Measurements from ENCODE around the gene PRF1.
"Not testable (repeated sequence)": the region's sequence is repeated elsewhere in the genome, so short reads cannot be mapped to it uniquely, and the experiment has no call there.

PRF1 gene

DNA sequence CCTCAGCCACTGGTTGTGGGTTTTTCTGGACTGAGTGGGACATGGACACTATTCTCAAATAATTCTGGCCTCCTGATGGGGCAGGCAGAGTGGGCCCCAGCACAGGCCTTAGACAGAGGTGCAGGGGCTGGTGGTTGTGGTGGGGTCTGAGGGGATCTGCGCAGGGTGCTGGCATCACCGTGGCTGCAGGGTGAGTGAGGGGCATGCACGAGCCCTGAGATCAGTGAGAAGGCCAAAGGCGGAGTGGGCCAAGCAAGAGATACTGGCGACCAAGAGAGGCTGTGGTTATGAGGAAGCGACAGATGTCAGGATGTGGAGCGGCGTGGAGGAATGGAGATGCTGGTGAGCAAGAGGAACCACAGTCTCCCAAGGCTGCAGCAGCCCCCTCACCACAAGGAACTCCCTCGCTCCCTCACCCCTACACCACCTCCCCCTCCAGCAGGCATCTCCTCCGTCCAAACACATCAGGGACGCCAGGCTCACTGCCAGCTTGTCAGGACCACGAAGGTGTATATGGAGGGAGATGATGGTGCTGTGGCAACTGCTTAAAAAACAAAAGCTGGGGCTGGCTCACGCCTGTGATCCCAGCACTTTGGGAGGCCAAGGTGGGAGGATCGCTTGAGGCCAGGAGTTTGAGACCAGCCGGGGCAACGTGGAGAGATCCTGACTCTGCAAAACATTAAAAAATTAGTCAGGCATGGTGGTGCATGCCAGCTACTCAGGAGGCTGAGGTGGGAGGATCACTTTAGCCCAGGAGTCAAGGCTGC, 9.6 kb downstream of the PRF1 start:
- DNase-seq = no peak

DNA sequence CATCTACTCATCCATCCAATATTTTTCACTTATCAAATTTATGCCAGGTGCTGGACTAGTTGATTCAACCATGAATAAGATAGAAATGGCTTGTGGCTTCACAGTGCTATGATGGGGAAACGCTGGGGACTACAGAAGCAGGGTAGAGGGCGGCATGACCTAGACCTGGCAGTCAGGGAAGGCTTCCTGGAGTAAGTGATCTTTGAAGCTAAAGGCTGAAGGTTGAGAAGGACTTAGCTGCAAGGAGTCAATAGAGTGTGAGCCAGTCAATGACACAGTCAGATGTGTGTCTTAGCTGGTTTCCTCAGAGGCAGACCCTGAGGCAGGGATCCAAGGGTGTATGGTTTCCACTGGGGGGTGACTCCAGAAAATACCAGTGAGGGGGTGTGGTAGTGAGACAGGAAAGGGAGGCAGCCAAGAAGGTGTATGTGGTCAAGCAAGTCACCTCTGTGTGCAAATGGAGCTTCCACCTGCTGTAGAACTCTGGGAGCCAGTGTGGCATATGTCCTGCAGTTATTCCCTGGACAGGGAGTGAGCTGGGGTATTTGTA, 10.3 kb downstream of the PRF1 start:
- DNase-seq = no peak

DNA sequence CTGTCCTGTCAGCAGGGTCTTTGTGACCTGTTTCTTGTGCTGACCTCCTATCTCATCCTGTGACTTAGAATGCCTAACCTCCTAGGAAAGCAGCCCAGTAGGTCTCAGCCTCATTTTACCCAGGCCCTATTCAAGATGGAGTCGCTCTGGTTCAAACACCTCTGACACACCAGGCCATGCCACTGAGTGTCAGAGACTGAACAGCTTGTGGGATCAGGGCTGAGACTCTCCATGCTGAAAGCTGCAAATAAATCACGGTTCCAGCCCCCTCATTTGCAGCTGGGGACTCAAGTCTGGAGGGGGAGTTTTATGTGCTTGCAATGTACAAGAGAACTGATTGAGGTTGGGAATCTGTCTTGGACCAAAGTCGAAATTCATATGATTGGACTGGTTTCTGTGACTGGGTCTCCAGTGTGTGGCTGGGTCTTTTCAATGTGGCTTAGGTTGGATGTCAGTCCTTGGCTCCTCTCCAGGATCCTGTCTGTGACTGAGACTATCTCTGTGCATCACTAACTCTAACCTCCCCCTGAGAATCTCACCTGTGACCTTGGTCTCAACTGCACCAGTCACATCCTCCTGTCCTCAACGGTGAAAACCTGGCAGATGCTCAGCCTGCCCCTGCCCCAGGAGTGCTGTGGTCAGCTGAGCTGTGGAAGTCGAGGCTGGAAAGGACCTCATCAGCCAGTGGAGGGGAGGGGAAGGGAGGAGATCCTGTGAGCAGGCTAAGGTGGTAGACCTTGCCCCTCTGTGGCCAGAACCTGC, 11.7 kb downstream of the PRF1 start:
- no peak for DNase-seq

DNA sequence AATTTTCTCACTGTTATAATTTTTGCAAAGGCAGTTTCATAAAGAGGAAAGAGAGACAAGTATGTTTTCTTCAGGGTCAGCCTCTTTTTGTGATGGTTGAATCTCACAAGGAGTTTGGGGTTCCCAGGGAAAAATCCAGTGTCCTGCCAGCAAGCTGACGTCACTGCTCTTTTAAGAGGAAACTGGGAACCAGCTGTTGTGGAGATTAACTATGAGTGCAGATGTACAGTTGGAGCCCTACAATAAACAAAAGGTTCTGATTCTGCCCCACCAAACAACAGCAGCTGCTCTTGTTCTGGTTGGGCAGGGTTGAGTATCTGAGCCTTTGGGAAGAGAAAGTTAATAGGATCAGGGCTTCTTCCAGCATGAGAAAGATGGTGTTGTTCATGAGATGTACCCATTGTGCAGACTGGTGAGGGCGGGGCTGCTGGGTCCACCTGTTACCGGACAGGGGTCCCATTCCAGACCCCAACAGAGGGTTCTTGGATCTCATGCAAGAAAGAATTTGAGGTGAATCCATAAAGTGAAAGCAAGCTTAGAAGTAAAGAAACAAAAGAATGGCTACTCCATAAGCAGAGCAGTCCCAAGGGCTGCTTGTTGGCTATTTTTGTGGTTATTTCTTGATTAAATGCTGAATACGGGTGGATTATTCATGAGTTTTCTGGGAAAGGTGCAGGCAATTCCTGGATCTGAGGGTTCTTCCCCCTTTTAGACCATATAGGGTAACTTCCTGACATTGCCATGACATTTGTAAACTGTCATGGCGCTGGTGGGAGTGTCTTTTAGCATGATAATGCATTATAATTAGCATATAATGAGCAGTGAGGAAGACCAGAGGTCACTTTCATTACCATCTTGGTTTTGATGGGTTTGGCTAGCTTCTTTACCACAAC, 12.5 kb downstream of the PRF1 start:
- no peak for DNase-seq

DNA sequence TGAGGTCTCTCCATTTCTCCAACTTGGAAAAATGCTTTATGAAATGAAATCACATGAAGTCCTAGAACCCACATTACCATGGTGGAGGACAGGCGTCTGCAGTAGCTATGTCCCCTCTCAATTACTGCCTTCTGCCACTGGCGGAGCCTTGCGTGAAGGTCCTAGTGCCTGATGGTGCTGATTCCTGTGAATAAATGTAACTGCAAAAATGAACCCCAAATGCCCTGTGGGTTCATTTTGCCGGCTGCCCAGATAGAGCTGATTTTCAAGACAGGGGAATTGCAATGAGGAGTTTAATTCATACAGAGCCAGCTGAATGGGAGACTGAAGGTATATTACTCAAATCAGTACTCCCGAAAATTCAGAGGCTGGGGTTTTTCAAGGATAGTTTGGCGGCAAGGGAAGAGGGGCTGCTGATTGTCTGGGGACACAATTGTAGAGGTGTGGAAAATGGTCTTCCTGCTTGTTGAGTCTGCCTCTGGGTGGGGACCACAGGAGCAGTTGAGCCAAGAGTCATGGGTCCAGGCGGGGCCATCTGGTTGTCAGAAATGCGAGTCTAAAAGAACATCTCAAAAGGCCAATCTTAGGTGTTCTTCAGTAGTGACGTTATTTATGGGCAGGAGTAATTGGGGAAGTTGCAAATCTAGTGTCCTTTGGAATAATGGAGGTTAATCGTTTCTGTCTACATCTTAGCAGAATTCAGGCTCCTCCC, 13.5 kb downstream of the PRF1 start:
- DNase-seq = no peak

DNA sequence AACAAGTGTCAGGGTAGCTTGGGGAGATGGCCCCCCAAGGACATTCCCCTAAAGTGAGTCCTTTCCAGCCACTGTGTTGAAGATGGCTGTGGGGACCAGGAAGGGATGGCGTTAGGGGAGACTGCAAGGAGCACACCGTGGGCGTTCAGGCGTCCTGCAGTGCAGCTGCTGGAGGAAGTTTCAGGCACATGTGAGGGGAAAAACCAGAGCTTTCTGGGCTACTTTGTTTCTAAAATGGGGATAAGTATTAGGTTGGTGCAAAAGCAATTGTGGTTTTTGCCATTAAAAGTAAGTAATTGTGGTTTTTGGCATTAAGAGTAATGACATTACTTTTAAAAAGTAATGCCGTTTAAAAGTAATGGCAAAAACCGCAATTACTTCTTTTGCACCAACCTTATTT, 14.3 kb downstream of the PRF1 start:
- DNase-seq = no peak

DNA sequence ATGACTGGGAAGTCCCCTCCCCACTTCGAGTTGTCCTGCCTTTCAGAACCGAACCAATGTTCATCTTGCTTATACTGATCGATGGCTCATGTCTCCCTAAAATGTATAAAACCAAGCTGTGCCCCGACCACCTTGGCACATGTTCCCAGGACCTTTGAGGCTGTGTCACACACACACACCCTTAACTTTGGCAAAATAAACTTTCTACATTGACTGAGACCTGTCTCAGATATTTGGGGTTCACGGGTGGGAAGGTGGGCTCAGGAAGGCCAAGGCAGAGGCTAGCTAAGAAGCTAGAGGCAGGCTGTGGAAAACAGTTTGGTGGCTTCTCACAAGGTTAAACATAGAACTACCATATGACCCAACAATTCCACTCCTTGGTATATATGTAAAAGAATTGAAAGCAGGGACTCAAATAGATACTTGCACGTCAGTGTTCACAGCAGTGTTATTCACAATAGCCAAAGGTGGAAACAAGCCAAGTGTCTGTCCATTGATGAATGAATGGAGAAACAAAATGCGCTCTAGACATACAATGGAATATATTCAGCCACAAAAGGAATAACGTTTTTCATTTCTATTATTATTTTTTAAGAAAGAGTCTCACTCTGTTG, 15.4 kb downstream of the PRF1 start:
- no peak for DNase-seq

DNA sequence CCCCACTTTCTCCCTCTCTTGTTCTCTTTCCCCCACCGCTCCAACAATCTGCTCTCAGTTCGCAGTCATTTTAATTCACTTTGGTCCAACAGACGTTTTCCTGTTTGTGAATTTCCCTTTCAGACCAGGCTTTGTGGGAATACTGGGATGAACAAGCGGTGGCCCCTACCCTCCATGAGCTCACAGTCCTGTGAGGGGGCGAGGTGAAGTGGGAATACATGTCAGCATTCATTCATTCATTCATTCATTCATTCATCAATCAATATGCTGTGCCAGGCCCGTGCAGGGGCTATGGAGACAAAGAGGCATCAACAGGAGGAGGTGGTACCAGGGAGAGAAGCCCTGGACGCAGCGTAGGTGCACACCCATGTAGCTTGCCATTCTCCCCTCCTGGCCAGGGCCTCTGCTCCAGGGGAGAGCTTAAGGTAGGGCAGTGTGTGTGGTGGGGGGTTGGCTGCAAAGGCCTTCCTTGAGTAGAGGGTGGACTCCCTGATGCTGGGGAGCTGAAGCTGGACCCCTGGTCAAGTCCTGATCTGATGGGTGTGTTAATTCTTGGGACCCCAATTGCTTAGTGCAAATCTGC, 16.1 kb downstream of the PRF1 start:
- DNase-seq = no peak

DNA sequence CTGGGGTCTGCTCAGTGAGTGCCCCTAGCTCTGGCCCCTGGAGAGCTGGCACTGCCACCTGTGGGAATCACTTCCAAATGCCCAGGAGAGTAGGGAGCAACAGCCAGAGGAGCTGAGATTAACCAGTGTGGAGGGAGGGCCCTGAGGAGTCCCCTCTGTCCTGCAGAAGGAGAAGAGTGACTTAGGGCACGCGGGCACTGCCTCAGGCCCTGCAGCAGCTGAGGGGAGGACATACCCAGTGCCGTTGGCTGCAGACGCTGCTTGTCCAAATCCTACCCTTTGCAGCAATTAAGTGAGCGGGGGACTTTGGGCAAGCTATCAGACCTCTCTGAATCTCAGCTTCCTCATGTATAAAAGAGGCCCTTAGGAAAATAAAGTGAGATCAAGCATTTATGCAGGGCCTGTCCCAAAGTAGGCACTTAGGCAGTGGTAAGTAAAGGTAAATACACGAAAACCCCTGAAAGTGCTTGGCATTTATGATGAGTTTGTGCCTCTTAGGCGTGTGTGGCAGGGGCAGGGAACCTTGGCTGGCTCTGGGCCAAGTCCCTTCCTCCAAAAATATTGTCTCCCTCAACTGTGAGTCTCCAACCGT, 16.9 kb downstream of the PRF1 start:
- DNase-seq = no peak

DNA sequence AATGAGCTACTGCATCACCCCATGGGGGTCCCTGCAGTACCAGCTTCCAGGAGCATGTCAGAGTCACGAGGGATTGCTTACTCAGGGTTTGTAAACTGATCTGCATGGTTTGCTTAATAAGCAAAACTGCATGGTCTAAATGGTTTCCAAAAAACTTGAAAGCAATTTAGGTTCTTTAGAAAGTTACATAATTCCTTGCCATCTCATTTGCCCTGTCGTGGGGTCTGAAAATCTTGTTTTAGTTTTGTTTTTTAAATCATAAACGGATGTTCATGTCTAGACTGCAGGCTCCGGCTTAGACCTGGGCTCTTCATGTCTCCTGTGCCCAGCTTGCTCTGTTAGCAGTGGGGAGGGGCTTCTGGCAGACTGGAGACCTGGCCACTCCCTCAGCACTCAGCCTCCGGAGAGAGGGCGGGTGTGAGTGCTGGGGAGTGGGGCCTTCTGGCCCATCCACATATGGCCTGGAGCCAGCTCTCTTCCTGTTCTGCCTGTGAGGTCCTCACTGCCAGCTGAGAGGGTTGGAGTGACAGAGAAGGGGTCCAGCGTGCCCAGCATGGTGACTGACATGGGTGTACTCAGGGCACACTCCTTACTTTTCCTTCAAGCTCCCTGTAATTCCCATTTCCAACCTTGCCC, 17.5 kb downstream of the PRF1 start:
- no peak for DNase-seq

DNA sequence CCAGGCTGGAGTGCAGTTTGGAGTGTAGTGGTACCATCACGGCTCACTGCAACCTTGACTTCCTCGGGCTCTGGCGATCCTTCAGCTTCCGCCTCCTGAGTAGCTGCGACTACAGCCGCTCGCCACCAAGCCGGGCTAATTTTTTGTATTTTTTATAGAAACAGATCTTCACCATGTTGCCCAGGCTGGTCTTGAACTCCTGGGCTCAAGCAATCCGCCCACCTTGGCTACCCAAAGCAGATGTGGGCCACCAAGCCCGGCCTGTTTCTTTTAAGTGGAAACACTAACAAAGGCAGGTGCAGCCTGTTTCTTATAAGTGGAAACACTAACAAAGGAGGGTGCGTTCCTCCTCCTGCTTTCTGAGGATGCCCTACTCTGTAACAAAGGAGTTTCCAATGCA, 18.2 kb downstream of the PRF1 start:
- no peak for DNase-seq

DNA sequence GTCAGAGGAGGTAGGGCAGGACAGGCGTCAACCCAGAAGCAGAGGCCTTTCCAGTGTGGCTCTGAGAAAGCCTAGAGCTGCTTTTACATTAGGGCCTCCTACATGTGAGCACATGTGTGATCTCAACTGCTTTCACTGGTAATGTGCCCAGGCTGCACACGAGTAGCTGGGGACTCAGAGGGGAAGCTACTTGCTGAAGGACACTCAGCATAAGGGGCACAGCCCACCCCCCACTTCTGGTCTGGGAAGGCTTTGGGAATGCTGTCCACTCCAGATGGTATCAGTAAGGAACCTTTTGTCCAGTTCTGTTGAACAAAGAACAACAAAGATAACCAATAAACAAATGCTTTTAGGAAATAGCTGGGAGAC, 18.9 kb downstream of the PRF1 start:
- DNase-seq = no peak

DNA sequence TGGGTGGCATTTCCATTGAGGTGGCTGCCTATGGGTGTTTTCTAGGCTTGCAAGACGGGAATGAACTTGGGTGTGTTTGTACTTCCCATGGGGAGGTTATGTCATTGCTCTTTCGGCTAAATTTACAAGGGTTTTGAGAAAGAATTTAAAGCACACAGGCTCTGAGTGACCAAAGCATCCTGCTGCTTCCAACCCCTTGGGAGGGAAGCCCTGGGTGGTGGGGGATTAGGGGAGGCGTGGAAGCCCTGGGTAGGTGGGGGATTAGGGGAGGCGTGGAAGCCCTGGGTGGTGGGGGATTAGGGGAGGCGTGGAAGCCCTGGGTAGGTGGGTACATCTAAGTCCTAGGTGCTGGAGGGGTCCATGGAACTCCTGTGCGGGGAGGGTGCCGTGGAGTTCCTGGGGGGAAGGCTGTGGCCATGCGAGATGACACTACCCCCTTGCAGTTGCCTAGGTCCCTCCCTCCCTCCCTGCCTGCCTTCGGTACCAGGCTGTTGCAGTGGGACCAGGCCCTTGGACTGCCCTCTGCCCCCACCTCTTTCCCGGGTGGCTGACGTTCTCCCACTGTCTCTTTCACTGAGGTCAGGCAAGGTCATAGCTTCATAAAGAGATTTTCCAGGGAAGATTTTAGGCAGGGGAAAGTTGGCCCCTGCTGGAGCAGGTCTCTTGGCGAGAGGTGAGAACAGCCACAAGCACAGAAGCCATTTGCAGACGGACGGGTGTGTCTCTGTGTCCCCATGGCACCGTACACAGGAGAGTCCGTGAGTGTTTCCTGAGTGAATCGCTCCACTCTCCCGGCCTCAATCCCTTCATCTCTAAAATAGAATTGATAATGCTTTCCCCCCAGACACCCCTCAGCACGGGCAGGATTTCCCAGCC, 19.5 kb downstream of the PRF1 start:
- DNase-seq = no peak

DNA sequence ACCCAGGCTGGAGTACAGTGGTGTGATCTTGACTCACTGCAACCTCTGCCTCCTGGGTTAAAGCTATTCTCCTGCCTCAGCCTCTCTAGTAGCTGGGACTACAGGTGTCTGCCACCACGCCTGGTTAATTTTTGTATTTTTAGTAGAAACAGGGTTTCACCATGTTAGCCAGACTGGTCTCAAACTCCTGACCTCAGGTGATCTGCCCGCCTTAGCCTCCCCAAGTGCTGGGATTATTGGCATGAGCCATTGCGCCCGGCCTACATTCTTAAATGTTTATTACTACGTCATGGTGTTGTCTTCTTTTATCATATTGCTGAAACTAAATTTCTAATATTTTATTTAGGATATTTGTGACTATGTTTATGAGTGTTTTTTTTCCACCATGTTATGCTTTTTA, 21.4 kb downstream of the PRF1 start:
- DNase-seq = not testable (repeated sequence)

DNA sequence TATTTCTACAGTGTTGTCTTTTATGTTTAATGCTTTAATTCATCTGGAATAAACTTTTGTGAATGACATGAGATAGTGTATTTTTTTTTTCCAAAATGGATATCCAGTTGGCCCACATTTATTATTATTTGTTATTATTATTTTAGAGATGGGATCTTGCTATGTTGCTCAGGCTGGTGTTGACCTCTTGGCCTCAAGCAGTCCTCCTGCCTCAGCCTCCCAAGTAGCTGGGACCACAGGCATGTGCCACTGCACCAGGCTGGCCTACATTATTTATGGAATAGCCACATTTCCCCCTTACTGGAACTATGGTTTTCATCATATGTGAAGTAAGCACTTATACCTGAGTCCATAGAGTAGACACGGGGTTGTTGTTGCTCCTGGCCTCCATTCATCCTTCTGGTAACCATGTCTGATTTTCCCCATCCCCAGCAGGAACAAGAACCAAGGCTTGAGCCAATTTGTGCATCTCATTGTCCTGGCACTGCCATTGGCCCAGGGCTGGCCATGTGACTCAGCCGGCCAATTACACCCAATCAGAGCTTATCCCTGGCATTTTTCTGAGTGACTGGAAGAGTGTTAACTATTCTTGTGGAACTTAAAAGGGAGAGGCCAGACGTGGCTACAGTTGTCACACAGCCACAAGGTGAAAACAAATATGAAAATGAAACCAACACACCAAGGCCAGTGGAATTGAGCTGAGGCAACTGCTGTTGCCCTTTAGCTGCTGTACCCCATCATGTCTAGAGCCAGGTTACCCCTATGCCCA, 23.1 kb downstream of the PRF1 start:
- DNase-seq = no peak

DNA sequence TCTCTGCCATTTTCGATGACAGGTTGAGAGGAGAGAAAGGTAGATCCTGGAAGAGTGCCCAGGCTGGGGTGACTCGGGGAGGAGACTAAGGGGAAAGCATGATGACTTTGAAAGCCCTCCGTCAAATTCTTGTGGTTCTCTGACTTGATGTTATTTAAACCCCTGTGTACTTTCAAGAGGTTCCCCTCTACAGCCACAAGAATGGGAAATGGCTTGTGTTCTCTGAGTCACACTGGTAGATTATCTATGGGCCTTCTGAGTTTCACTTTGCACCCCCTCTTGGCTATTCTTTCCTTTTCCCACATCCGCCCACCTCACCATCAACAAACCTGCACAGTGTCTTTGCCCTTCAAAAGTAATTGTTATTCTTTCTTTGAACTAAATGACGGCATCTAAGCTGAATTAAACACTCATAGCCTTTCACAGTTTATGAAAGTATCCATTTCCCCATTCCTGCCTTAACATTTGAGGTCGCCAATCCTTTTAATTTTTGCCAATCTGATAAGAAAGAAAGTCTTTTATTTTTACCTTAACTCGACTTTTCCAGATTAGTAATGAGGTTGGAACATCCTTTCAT, 24.1 kb downstream of the PRF1 start:
- no peak for DNase-seq

DNA sequence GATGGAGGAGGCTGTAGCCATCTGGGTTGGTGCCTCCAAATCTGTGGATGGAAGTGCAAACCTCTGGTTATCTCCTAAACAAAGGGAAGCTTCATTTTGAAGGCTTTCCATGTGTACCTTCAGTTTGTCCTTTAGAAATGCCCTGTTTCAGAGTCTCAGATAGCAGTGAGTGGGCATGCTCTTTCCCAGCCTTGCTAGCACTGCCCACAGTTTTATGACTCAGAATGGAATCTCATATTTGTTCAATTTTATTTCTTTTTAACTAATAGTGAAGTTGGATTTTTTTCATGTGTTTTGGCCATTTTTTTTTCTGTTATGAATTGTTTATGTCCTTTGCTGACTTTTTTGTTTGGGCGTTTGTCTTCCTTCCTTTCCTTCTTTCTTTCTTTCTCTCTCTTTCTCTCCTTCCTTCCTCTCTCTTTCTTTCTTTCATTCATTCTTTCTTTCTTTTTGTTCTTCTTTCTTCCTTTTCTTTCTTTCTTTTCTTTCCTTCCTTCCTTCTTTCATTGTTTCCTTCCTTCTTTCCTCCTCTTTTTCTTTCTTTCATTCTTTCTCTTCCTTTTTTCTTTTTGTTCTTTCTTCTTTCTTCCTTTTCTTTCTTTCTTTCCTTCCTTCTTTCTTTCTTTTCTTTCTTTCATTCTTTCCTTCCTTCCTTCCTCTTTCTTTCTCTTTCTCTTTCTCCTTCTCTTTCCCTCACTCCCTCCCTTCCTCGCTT, 25.6 kb downstream of the PRF1 start:
- DNase-seq = no peak
